Upper lobe of left lung (tissue), 6 donors: ENCODE measurements around the gene PIKFYVE. TPM values are rescaled to one million over a fixed set of nuclear protein-coding genes. Genes with fewer than 3 reads are reported as not detected.
"Not testable (repeated sequence)": the region's sequence is repeated elsewhere in the genome, so short reads cannot be mapped to it uniquely, and the experiment has no call there.

Experiments used
- ATAC-seq, 2 donors: fragments of 200-7000 bp; cut with Tn5 transposase; one replicate each; pipeline ENCODE4 v1.9.1; 2022; ENCODE audit warnings: mild to moderate bottlenecking in 2 of 2, moderate library complexity in 2 of 2; ENCODE audit not compliant: low FRiP score in 2 of 2
- DNase-seq, 2 donors: peaks; one replicate each; pipeline ENCODE4 v3.0.0-alpha.2; 2019 to 2020
- H3K27ac ChIP-seq, 4 donors: fragments of 200-600 bp; sonication (generic); one replicate each; pipeline ENCODE4 v1.5.1; 2016 to 2019
- H3K27me3 ChIP-seq, 4 donors: fragments of 200-600 bp; sonication (generic); one replicate each; pipeline ENCODE4 v1.5.1; 2017 to 2019
- H3K36me3 ChIP-seq, 4 donors: fragments of 200-600 bp; sonication (generic); one replicate each; pipeline ENCODE4 v1.5.1; 2016 to 2019
- H3K4me1 ChIP-seq, 4 donors: fragments of 200-600 bp; sonication (generic); one replicate each; pipeline ENCODE4 v1.5.1; 2018 to 2019
- H3K4me3 ChIP-seq, 4 donors: fragments of 200-600 bp; sonication (generic); one replicate each; pipeline ENCODE4 v1.5.1; 2017 to 2019; ENCODE audit warnings: mild to moderate bottlenecking in 2 of 4, moderate library complexity in 1 of 4
- H3K9me3 ChIP-seq, 4 donors: fragments of 200-600 bp; sonication (generic); one replicate each; pipeline ENCODE4 v1.5.1; 2018 to 2019
- EP300 ChIP-seq, 4 donors: sonication (generic); formaldehyde crosslinking; IDR thresholded peaks; one replicate each; pipeline ENCODE4 v1.5.1; 2017; ENCODE audit warnings: antibody characterized with exemption in 4 of 4, control low read depth in 2 of 4
- POLR2A ChIP-seq, 4 donors: fragments of 450-650 bp; IDR thresholded peaks; one replicate each; pipeline ENCODE4 v1.5.1; 2016 to 2017; ENCODE audit warnings: antibody characterized with exemption in 4 of 4, mild to moderate bottlenecking in 2 of 4
- POLR2AphosphoS5 ChIP-seq, 2 donors: sonication (generic); formaldehyde crosslinking; IDR thresholded peaks; one replicate each; pipeline ENCODE4 v1.5.1; 2017; ENCODE audit warnings: antibody characterized with exemption in 2 of 2
- WGBS, 2 donors: methylation state at CpG; one replicate each; pipeline ENCODE4 v1.1.5; 2017 to 2018; 5-methylcytosine and 5-hydroxymethylcytosine counted together
- total RNA-seq, 6 donors: library from RNA; depleted of rRNA in 4 of 6; stranded (reverse); fragments of >200 nt in 4 of 6; gene quantifications; one replicate each; pipeline versions ENCODE4 v1.1.0 to v1.2.1, GENCODE V29; 2016 to 2021
- TF ChIP-seq, protein P1 (sequence below), 6 experiments: fragments of 450-650 bp in 4 of 6; fragments of 200-600 bp in 2 of 6; sonication (generic) in 2 of 6; IDR thresholded peaks; one replicate each; pipeline ENCODE4 v1.5.1; 2016 to 2019; ENCODE audit warnings: antibody characterized with exemption in 6 of 6
- donor health status: DM: no; HTN: no; CAD: no; lungs with moderate emphysema.
- donor health status: DM: no; HTN: yes; CAD: no; lungs with severe emphysema.

PIKFYVE gene
- total RNA-seq, 6 donors from 2014 or later: 20.1 to 48.2 (median 25.1) TPM

DNA sequence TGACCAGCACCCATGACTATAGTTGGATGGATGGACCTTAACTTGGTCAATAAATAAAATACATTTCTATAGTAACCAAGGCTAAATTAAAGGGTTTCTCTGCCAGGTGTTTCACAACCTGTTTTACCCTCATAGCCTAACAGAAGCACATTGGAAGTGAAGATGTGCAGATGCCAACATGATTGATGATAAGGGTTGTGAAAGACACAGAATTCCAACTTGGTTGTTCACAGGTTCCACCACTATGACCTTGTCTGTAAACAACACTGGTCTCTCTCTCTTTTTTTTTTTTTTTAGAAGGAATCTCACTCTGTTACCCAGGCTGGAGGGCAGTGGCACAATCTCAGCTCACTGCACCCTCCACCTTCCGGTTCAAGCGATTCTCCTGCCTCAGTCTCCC is 103.0 kb downstream of the PIKFYVE start:
- H3K4me3 ChIP-seq: no peak overlapping the region
- no peak overlapping the region for H3K27ac ChIP-seq
- ATAC-seq: no peak
- 94 to 97% methylated on average over 2 of the region's 2 CpGs for WGBS, 2 donors
- H3K36me3 ChIP-seq: no peaks in the 10 kb centered on the region
- no peaks in the 10 kb centered on the region for H3K4me1 ChIP-seq
- no peak for TF ChIP-seq EP300 (IDR thresholded peaks at IDR 0.05)
- TF ChIP-seq POLR2AphosphoS5 (IDR thresholded peaks at IDR 0.05): no peak
- H3K27me3 ChIP-seq: no peaks in the 10 kb centered on the region
- DNase-seq: no peak
- peaks cover 0 to 5% (median 2%) of the 10 kb centered on the region in 4 donors for H3K9me3 ChIP-seq

DNA sequence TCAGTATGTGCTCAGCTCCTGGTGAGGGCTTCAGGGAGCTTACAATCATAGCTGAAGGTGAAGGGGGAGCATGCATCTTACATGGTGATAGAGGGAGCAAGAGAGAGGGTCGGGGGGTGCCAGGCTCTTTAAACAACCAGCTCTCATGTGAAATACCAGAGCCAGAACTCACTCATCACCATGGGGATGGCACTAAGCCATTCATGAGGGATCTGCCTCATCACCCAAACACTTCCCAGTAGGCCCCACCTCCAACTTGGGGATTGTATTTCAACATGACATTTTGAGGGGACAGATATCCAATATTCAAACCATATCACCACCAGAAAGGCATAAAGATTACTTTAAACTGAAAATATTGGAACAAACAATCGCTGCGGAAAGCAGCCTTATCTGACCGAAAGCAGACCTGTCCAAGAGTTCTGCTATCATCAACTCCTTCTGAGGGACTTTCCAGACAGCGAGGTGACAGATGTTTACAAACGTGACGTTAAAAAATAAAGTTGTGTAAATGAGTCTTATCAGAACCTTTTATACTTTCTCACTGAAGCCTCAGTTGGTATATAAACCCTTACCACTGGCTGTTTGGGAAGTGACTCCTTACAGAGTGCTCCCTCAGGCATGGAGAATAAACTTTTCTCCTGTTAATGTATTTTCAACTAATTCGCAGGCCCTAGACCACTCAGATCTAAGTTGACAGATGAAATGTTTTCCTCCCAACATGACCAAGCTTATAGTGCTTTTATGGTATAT is 105.0 kb downstream of the PIKFYVE start:
- Histone ChIP-seq H3K27ac (no peak overlapping the region), H3K4me1 (no peaks in the 10 kb centered on the region), H3K36me3 (no peaks in the 10 kb centered on the region), H3K4me3 (no peak overlapping the region), H3K27me3 (no peaks in the 10 kb centered on the region), H3K9me3 (no peaks in the 10 kb centered on the region)
- no peak for DNase-seq
- WGBS, 2 donors: 80 to 81% methylated on average over 8 of the region's 8 CpGs
- no peak for ATAC-seq
- TF ChIP-seq, protein P1, sequence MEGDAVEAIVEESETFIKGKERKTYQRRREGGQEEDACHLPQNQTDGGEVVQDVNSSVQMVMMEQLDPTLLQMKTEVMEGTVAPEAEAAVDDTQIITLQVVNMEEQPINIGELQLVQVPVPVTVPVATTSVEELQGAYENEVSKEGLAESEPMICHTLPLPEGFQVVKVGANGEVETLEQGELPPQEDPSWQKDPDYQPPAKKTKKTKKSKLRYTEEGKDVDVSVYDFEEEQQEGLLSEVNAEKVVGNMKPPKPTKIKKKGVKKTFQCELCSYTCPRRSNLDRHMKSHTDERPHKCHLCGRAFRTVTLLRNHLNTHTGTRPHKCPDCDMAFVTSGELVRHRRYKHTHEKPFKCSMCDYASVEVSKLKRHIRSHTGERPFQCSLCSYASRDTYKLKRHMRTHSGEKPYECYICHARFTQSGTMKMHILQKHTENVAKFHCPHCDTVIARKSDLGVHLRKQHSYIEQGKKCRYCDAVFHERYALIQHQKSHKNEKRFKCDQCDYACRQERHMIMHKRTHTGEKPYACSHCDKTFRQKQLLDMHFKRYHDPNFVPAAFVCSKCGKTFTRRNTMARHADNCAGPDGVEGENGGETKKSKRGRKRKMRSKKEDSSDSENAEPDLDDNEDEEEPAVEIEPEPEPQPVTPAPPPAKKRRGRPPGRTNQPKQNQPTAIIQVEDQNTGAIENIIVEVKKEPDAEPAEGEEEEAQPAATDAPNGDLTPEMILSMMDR (IDR thresholded peaks at IDR 0.05): no peak
- TF ChIP-seq EP300 (IDR thresholded peaks at IDR 0.05): no peak
- TF ChIP-seq POLR2A (IDR thresholded peaks at IDR 0.05): no peak
- TF ChIP-seq POLR2AphosphoS5 (IDR thresholded peaks at IDR 0.05): no peak

DNA sequence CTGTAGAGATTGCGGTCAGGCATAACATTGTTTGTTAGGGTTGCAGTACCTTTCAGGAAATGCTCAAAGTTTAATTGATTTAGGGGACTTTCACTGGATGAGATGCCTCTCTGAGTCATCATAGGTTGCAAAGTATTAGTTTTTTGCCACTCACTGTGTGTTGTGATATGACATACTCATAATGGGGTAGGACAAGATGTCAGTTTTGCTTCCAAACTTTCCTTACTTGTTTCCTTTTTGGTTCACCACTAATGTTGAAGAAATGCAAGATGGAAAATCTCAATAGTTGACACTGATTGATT is 105.5 kb downstream of the PIKFYVE start:
- DNase-seq (no peak), ATAC-seq (no peak)
- no peaks in the 10 kb centered on the region for H3K4me1 ChIP-seq
- H3K27me3 ChIP-seq: no peaks in the 10 kb centered on the region
- H3K27ac ChIP-seq: no peak overlapping the region
- no peaks in the 10 kb centered on the region for H3K36me3 ChIP-seq
- 33 to 48% methylated on average over 1 of the region's 1 CpG for WGBS, 2 donors
- TF ChIP-seq POLR2AphosphoS5 (IDR thresholded peaks at IDR 0.05) (no peak), EP300 (IDR thresholded peaks at IDR 0.05) (no peak), POLR2A (IDR thresholded peaks at IDR 0.05) (no peak)
- TF ChIP-seq, protein P1 (IDR thresholded peaks at IDR 0.05): no peak
- H3K4me3 ChIP-seq: no peak overlapping the region
- H3K9me3 ChIP-seq: no peaks in the 10 kb centered on the region

DNA sequence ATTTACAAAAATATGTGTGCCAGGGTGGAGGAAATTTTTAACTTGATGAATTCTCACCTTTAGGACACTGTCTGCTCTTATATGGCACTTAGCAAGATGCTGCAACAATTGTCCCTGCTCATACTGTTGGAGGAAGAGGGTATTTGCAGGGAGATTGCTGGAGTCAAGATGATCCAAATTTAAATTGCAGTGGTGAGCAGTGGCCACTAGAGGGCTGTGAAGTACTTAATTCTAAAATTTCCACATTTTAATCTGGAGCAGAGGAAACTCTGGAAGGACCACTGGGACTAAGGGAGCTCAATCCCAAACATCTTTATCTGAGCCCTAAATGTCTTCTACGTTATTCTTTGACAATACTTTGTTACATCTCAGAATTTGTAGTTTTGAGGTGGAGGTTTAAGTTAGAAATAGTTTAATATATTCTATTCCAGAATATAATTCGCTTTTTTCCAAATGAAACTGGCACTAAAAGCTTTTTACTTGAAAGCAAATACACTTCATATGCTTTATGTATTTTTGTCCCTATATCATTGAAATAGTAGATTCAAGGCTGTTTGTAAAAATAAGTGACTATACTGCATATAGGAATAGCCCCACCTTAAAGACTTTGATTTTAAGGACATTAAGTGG is 107.5 kb downstream of the PIKFYVE start:
- DNase-seq: no peak
- ATAC-seq: peak; percentile 69 to 75

DNA sequence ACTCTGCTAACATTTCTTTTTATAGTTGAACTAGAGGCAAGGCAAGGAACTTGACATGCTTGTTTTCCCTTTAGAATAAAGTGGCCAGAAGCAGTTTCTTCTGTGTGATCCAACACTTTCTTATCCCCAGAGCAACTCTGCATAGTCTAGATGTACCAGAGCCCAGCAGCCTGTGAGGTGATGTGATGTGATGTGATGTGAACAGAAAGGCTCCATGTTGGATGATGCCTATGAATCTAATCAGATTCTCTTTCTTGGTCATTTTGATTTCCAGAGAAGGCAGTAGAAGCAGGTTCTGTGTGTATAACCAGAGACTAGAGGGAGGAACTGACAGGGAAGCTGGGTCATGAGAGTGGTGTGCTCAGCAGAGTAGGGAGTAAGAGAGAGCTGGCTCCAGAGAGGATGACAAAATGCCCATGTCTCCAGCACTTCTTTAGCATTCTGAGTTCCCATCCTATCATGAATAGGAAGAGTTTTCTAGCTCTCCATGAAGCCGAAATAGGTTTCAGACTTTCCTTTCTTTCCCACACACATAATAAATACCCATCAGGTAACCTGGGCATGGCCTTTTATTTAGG is 109.5 kb downstream of the PIKFYVE start:
- WGBS, 2 donors: 77 to 90% methylated on average over 1 of the region's 1 CpG

More for the DNA sequence above, 107.5 kb downstream of the PIKFYVE start:
- WGBS, 2 donors: 47 to 50% methylated on average over 2 of the region's 2 CpGs
- Histone ChIP-seq H3K4me1 (no peaks in the 10 kb centered on the region), H3K27me3 (no peaks in the 10 kb centered on the region), H3K9me3 (no peaks in the 10 kb centered on the region), H3K27ac (no peak overlapping the region), H3K4me3 (no peak overlapping the region), H3K36me3 (no peaks in the 10 kb centered on the region)
- TF ChIP-seq, protein P1 (IDR thresholded peaks at IDR 0.05): peak; percentile 51 to 86 (median 68)
- no peak for TF ChIP-seq EP300 (IDR thresholded peaks at IDR 0.05)

DNA sequence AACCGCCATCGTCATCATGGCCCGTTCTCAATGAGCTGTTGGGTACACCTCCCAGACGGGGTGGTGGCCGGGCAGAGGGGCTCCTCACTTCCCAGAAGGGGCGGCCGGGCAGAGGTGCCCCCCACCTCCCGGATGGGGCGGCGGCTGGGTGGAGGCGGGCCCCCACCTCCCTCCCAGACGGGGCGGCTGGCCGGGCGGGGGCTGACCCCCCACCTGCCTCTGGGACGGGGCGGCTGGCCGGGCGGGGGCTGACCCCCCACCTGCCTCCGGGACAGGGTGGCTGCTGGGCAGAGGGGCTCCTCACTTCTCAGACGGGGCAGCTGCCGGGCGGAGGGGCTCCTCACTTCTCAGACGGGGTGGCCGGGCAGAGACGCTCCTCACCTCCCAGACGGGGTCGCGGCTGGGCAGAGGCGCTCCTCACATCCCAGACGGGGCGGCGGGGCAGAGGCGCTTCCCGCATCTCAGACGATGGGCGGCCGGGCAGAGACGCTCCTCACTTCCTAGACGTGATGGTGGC is 111.3 kb downstream of the PIKFYVE start:
- H3K9me3 ChIP-seq, H3K27ac ChIP-seq, ATAC-seq, H3K4me3 ChIP-seq, H3K4me1 ChIP-seq, H3K27me3 ChIP-seq, H3K36me3 ChIP-seq: not testable (repeated sequence)
- DNase-seq: peak in 1 of 2 donors; percentile 50
- WGBS, 2 donors: 87 to 94% methylated on average over 5 to 15 of the region's 40 CpGs

More for the DNA sequence above, 109.5 kb downstream of the PIKFYVE start:
- ATAC-seq (no peak), DNase-seq (no peak)
- no peaks in the 10 kb centered on the region for H3K36me3 ChIP-seq
- no peak overlapping the region for H3K4me3 ChIP-seq
- no peaks in the 10 kb centered on the region for H3K4me1 ChIP-seq
- TF ChIP-seq EP300 (IDR thresholded peaks at IDR 0.05): no peak
- no peak overlapping the region for H3K27ac ChIP-seq
- H3K9me3 ChIP-seq: no peaks in the 10 kb centered on the region
- H3K27me3 ChIP-seq: no peaks in the 10 kb centered on the region
